BLaER1 (cell line): ENCODE data around the gene FAM98C.

ENCODE experiments used
- H3K27ac ChIP-seq: shearing (Covaris generic); formaldehyde crosslinking; 2 replicates; pipeline ENCODE4 v1.8.1; 2022
- H3K27me3 ChIP-seq: shearing (Covaris generic); formaldehyde crosslinking; 2 replicates; pipeline ENCODE4 v1.8.1; 2022
- H3K36me3 ChIP-seq: shearing (Covaris generic); formaldehyde crosslinking; 2 replicates; pipeline ENCODE4 v1.8.1; 2022
- H3K4me1 ChIP-seq: shearing (Covaris generic); formaldehyde crosslinking; 2 replicates; pipeline ENCODE4 v1.8.1; 2022
- H3K4me2 ChIP-seq: shearing (Covaris generic); formaldehyde crosslinking; 2 replicates; pipeline ENCODE4 v1.8.1; 2022
- H3K4me3 ChIP-seq: shearing (Covaris generic); formaldehyde crosslinking; 2 replicates; pipeline ENCODE4 v1.8.1; 2022
- H3K9ac ChIP-seq: shearing (Covaris generic); formaldehyde crosslinking; 2 replicates; pipeline ENCODE4 v1.8.1; 2022
- H3K9me3 ChIP-seq: shearing (Covaris generic); formaldehyde crosslinking; 2 replicates; pipeline ENCODE4 v1.8.1; 2022
- H4K20me1 ChIP-seq: shearing (Covaris generic); formaldehyde crosslinking; 2 replicates; pipeline ENCODE4 v1.8.1; 2022
- Cebpa-rat ChIP-seq: shearing (Covaris generic); IDR thresholded peaks from 2 replicates; pipeline ENCODE4 v1.8.1; 2022

Gene FAM98C

GRCh38 chr19:38451629-38452028, 48.7 kb downstream of the FAM98C start:
- H3K27me3 ChIP-seq, result no peaks in the 10 kb centered on the region
- no peak for TF ChIP-seq Cebpa-rat
- no peaks in the 10 kb centered on the region for H3K4me1 ChIP-seq
- no peak overlapping the region for H3K9ac ChIP-seq
- no peaks in the 10 kb centered on the region for H3K36me3 ChIP-seq
- no peak overlapping the region for H3K27ac ChIP-seq
- no peaks in the 10 kb centered on the region for H3K9me3 ChIP-seq
- H3K4me3 ChIP-seq, result no peak overlapping the region
- H4K20me1 ChIP-seq, result no peaks in the 10 kb centered on the region
- no peak overlapping the region for H3K4me2 ChIP-seq

GRCh38 chr19:38452430-38453366, 49.8 kb downstream of the FAM98C start:
- no peaks in the 10 kb centered on the region for H4K20me1 ChIP-seq
- no peak overlapping the region for H3K4me2 ChIP-seq
- no peaks in the 10 kb centered on the region for H3K27me3 ChIP-seq
- no peaks in the 10 kb centered on the region for H3K9me3 ChIP-seq
- H3K4me3 ChIP-seq, result no peak overlapping the region
- no peaks in the 10 kb centered on the region for H3K36me3 ChIP-seq
- no peaks in the 10 kb centered on the region for H3K4me1 ChIP-seq
- no peak overlapping the region for H3K27ac ChIP-seq
- TF ChIP-seq Cebpa-rat, result no peak
- no peak overlapping the region for H3K9ac ChIP-seq

GRCh38 chr19:38453596-38453995, 50.7 kb downstream of the FAM98C start:
- Histone ChIP-seq H3K4me1 (no peaks in the 10 kb centered on the region), H3K4me2 (no peak overlapping the region), H3K9me3 (no peaks in the 10 kb centered on the region), H3K4me3 (no peak overlapping the region), H3K27ac (no peak overlapping the region), H3K36me3 (no peaks in the 10 kb centered on the region), H4K20me1 (no peaks in the 10 kb centered on the region), H3K9ac (no peak overlapping the region), H3K27me3 (no peaks in the 10 kb centered on the region)
- TF ChIP-seq Cebpa-rat, result no peak

- no peak for TF ChIP-seq Cebpa-rat
- Histone ChIP-seq H3K9me3 (no peaks in the 10 kb centered on the region), H3K27ac (no peak overlapping the region)
Measured at GRCh38 chr19:38455031-38455430, 52.1 kb downstream of the FAM98C start.

GRCh38 chr19:38457202-38457601, 54.3 kb downstream of the FAM98C start:
- Histone ChIP-seq H3K4me2 (no peak overlapping the region), H3K4me3 (no peak overlapping the region), H3K9me3 (no peaks in the 10 kb centered on the region), H3K4me1 (no peaks in the 10 kb centered on the region), H3K9ac (no peak overlapping the region), H4K20me1 (no peaks in the 10 kb centered on the region), H3K36me3 (no peaks in the 10 kb centered on the region), H3K27me3 (no peaks in the 10 kb centered on the region), H3K27ac (no peak overlapping the region)
- TF ChIP-seq Cebpa-rat, result no peak

More at GRCh38 chr19:38455031-38455430, 52.1 kb downstream of the FAM98C start:
- no peaks in the 10 kb centered on the region for H3K4me1 ChIP-seq
- H3K9ac ChIP-seq, result no peak overlapping the region
- H3K27me3 ChIP-seq, result no peaks in the 10 kb centered on the region
- H3K36me3 ChIP-seq, result no peaks in the 10 kb centered on the region
- H4K20me1 ChIP-seq, result no peaks in the 10 kb centered on the region
- H3K4me3 ChIP-seq, result no peak overlapping the region
- no peak overlapping the region for H3K4me2 ChIP-seq

GRCh38 chr19:38457690-38458405, 55.0 kb downstream of the FAM98C start:
- Histone ChIP-seq H3K9ac (no peak overlapping the region), H3K27ac (no peak overlapping the region), H3K4me3 (no peak overlapping the region), H3K27me3 (no peaks in the 10 kb centered on the region), H3K4me2 (no peak overlapping the region), H3K4me1 (no peaks in the 10 kb centered on the region), H3K36me3 (no peaks in the 10 kb centered on the region), H4K20me1 (no peaks in the 10 kb centered on the region), H3K9me3 (no peaks in the 10 kb centered on the region)
- TF ChIP-seq Cebpa-rat, result no peak
